ENCODE results near the gene TRAP1. TPM values are rescaled to one million over a fixed set of nuclear protein-coding genes. Genes with fewer than 3 reads are reported as not detected.

TRAP1 gene
- total RNA-seq, 2 experiments from 2014 or later, result 343 to 379 TPM

DNA sequence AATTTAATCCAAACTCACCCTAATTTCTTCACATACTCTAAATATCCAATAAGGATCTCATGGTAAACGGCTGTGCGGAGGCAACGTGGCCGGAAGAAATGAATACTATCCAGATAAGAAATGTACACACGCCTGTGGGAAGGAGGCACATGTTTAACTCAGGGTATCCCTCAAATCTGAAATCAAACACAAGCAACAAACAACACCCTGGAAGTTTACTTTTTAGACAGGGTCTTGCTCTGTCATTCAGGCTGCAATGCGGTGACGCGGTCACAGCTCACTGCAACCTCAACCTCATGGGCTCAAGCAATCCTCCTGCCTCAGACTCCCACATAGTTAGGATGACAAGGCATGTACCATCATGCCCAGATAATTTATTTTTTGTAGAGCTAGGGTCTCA lies 21.2 kb upstream of the TRAP1 start:
- no peaks in the 10 kb centered on the region for H3K9me3 Mint-ChIP-seq
- intact Hi-C loops (cut with micrococcal nuclease), result no loop called here
- peaks cover 29% of the 10 kb centered on the region for H3K36me3 Mint-ChIP-seq (ENCODE audit: low read depth)
- CTCF ChIA-PET, result no interaction called here
- ATAC-seq (no peak), DNase-seq (no peak)
- H3K4me1 Mint-ChIP-seq (ENCODE audit: low read depth), result peaks cover 2% of the 10 kb centered on the region
- no peak overlapping the region for H3K27ac Mint-ChIP-seq
- no peaks in the 10 kb centered on the region for H3K27me3 Mint-ChIP-seq
- POLR2A ChIA-PET, result no interaction called here
- no peak overlapping the region for H3K4me3 Mint-ChIP-seq
- TF ChIP-seq CTCF (IDR thresholded peaks at IDR 0.05), result no peak

DNA sequence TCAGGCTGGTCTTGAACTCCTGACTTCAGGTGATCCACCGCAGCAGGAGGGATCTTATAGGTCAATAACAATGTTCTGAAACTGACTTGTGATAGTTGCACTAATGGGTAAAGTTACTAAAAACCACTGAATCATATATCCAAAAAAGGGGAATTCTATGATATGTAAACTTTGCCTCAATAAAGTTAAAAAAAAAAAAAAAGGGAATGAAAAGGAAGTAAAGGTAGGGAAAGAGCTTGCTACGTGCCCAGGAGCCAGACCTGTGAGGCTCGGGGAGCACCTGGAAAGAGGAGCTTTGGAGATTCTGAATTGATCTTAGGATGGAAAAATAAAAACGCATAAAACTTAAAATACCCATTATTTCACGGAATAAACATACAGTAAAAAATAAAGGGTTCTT lies 20.8 kb upstream of the TRAP1 start:
- TF ChIP-seq CTCF (IDR thresholded peaks at IDR 0.05), result no peak
- H3K27ac Mint-ChIP-seq, result no peak overlapping the region
- H3K4me1 Mint-ChIP-seq (ENCODE audit: low read depth), result peaks cover 2% of the 10 kb centered on the region
- H3K4me3 Mint-ChIP-seq, result no peak overlapping the region
- H3K9me3 Mint-ChIP-seq, result no peaks in the 10 kb centered on the region
- intact Hi-C loops (cut with micrococcal nuclease), result no loop called here
- no peak for DNase-seq
- CTCF ChIA-PET, result no interaction called here
- POLR2A ChIA-PET, result no interaction called here
- H3K36me3 Mint-ChIP-seq (ENCODE audit: low read depth), result peaks cover 29% of the 10 kb centered on the region
- no peak for ATAC-seq
- H3K27me3 Mint-ChIP-seq, result no peaks in the 10 kb centered on the region

DNA sequence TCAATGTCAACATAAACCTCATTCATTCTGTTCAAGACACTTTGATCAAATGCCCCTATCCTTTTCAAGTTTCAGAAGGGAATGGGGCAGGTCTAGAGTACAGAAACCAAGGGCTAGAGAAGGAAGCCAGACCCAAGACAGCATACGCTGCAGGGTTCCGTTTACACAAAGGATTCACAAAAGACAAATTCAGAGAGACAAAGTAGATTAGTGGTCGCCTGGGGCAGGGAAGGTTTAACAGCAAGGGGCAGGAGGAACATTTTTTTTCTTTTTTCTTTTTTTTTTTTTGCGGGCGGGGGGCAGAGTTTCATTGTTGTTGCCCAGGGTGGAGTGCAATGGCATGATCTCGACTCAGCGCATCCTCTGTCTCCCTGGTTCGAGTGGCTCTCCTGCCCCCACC lies 19.9 kb upstream of the TRAP1 start:
- H3K27me3 Mint-ChIP-seq, result no peaks in the 10 kb centered on the region
- no peak for TF ChIP-seq CTCF (IDR thresholded peaks at IDR 0.05)
- CTCF ChIA-PET, result no interaction called here
- H3K4me3 Mint-ChIP-seq, result no peak overlapping the region
- H3K36me3 Mint-ChIP-seq (ENCODE audit: low read depth), result peaks cover 27% of the 10 kb centered on the region
- DNase-seq (no peak), ATAC-seq (no peak)
- H3K4me1 Mint-ChIP-seq (ENCODE audit: low read depth), result peaks cover 2% of the 10 kb centered on the region
- POLR2A ChIA-PET, result no interaction called here
- no peak overlapping the region for H3K27ac Mint-ChIP-seq
- no peaks in the 10 kb centered on the region for H3K9me3 Mint-ChIP-seq
- intact Hi-C loops (cut with micrococcal nuclease), result no loop called here

DNA sequence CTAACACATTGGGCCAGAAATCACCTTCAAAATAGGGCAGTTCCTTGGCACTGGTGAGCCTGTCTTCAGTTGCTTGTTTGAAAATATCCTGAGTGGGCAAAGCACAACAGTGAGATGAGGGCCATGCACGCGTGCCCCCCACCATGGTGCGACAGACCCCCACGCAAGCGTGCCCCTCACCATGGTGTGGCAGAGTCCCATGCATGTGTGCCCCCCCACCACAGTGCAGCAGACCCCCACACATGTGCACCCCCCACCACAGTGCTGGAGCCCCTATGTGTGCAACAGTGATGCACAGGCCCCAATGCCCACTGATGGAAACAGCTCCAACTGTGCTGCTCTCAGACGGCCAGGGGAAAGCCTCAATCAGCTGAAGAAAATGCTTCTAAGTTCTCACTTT lies 18.8 kb upstream of the TRAP1 start:
- no peaks in the 10 kb centered on the region for H3K27me3 Mint-ChIP-seq
- ChIA-PET POLR2A (no interaction called here), CTCF (no interaction called here)
- peaks cover 29% of the 10 kb centered on the region for H3K36me3 Mint-ChIP-seq (ENCODE audit: low read depth)
- intact Hi-C loops (cut with micrococcal nuclease), result no loop called here
- H3K4me1 Mint-ChIP-seq (ENCODE audit: low read depth), result peaks cover 2% of the 10 kb centered on the region
- H3K4me3 Mint-ChIP-seq, result no peak overlapping the region
- H3K9me3 Mint-ChIP-seq, result no peaks in the 10 kb centered on the region
- no peak overlapping the region for H3K27ac Mint-ChIP-seq
- no peak for ATAC-seq
- DNase-seq, result no peak
- no peak for TF ChIP-seq CTCF (IDR thresholded peaks at IDR 0.05)

DNA sequence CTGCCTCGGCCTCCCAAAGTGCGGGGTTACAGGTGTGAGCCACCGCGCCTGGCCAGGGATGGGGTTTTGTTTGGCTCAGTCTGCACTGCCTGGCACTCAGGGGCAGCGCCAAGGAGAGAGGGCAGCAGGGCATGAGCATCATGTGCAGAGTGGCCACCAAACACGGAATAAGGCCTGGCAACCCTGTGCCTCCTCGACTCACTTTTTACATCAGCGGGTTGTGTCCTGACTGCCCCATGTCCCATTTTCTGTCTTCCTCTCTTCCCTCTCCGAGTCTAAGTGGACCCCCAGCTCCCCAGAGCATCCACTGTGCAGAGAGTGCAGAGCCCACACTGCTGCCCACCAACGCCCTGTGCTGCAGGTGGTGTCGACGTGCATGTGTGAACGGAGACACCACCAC lies 18.2 kb upstream of the TRAP1 start:
- ChIA-PET CTCF (no interaction called here), POLR2A (no interaction called here)
- TF ChIP-seq CTCF (IDR thresholded peaks at IDR 0.05), result no peak
- Mint-ChIP-seq H3K9me3 (no peaks in the 10 kb centered on the region), H3K27ac (no peak overlapping the region), H3K4me1 (ENCODE audit: low read depth) (peaks cover 2% of the 10 kb centered on the region), H3K27me3 (no peaks in the 10 kb centered on the region), H3K36me3 (ENCODE audit: low read depth) (peaks cover 32% of the 10 kb centered on the region), H3K4me3 (no peak overlapping the region)
- no peak for ATAC-seq
- DNase-seq, result no peak
- intact Hi-C loops (cut with micrococcal nuclease), result no loop called here
